ENCODE data around the gene ARMC8.

ARMC8 gene

GRCh38 chr3:138210528-138210927, 23.4 kb downstream of the ARMC8 start:
- TF ChIP-seq, protein P1, sequence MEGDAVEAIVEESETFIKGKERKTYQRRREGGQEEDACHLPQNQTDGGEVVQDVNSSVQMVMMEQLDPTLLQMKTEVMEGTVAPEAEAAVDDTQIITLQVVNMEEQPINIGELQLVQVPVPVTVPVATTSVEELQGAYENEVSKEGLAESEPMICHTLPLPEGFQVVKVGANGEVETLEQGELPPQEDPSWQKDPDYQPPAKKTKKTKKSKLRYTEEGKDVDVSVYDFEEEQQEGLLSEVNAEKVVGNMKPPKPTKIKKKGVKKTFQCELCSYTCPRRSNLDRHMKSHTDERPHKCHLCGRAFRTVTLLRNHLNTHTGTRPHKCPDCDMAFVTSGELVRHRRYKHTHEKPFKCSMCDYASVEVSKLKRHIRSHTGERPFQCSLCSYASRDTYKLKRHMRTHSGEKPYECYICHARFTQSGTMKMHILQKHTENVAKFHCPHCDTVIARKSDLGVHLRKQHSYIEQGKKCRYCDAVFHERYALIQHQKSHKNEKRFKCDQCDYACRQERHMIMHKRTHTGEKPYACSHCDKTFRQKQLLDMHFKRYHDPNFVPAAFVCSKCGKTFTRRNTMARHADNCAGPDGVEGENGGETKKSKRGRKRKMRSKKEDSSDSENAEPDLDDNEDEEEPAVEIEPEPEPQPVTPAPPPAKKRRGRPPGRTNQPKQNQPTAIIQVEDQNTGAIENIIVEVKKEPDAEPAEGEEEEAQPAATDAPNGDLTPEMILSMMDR (conservative IDR thresholded peaks at IDR 0.05; ENCODE audit: low read depth, low read length), result no peak
- DNase-seq (ENCODE audit: low read depth), result no peak
- H3K4me3 ChIP-seq (ENCODE audit: low read depth, low read length), result no peak overlapping the region

- TF ChIP-seq, protein P1 (conservative IDR thresholded peaks at IDR 0.05; ENCODE audit: low read depth, low read length), result no peak
- no peak overlapping the region for H3K4me3 ChIP-seq (ENCODE audit: low read depth, low read length)
- no peak for DNase-seq (ENCODE audit: low read depth)
Observed at GRCh38 chr3:138213398-138214085, 26.4 kb downstream of the ARMC8 start.

DNA sequence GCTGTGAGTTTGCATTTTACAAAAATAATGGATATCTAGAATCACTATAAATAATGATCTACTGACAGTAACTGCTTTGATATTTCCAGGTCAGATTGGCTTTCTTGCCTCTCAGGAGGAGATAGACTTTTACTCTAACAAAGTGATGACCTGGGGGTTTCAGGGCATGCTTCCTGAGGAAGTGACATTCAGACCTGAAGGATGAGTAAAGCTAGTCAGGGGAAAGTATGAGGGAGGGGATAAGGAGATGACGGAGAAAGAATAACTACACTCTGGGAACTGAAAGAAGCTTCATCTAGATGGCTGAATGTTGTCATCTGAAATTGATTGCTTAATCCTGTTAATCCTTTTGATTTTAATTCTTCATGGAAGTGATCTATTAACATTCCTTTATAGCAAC, 32.2 kb downstream of the ARMC8 start:
- no peak overlapping the region for H3K4me3 ChIP-seq (ENCODE audit: low read depth, low read length)
- TF ChIP-seq, protein P1 (conservative IDR thresholded peaks at IDR 0.05; ENCODE audit: low read depth, low read length), result no peak
- peak; percentile 56 for DNase-seq (ENCODE audit: low read depth)

DNA sequence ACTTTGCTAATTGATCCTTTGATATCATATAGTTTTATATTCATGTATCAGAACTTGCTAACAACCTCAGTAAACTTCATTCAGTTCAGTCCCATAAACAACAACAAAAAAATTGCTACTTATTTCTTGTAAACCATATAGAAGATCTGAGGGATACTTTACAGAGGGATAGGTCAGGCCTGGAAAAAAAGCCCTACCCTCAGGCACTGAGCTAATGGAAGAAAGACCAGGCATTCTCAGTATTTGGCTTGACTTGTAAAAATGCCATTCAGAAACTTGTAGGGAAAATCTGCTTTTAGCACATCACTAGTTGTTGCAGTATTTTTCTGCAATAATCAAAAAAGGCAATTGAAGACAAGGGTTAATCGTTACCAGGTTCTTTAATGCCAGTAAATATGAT, 33.1 kb downstream of the ARMC8 start:
- no peak for DNase-seq (ENCODE audit: low read depth)
- no peak overlapping the region for H3K4me3 ChIP-seq (ENCODE audit: low read depth, low read length)
- TF ChIP-seq, protein P1 (conservative IDR thresholded peaks at IDR 0.05; ENCODE audit: low read depth, low read length), result no peak

DNA sequence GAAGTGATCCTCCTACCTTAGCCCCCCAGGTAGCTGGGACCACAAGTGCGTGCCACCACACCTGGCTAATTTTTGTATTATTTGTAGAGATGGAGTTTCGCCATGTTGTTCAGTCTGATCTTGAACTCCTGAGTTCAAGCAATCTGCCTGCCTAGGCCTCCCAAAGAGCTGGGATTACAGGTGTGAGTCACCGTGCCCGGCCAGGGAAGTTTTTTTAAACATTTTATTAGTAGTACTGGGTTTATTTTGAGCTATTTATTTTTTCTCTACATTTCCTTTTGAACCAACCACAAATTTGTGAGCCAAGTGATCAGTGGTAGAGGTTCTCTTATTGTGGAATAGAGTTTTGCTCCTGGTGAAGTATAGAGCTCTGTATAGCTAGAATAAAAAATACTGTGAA, 33.7 kb downstream of the ARMC8 start:
- H3K4me3 ChIP-seq (ENCODE audit: low read depth, low read length), result no peak overlapping the region
- DNase-seq (ENCODE audit: low read depth), result no peak
- TF ChIP-seq, protein P1 (conservative IDR thresholded peaks at IDR 0.05; ENCODE audit: low read depth, low read length), result no peak

GRCh38 chr3:138222131-138222941, 35.2 kb downstream of the ARMC8 start:
- no peak overlapping the region for H3K4me3 ChIP-seq (ENCODE audit: low read depth, low read length)
- TF ChIP-seq, protein P1 (conservative IDR thresholded peaks at IDR 0.05; ENCODE audit: low read depth, low read length), result no peak
- DNase-seq (ENCODE audit: low read depth), result peak; percentile 24
